Hepatic stellate cell (primary cell): Measurements from ENCODE around the gene ANKRD36.
"Not testable (repeated sequence)": the region's sequence is repeated elsewhere in the genome, so short reads cannot be mapped to it uniquely, and the experiment has no call there.

Experiments used
- DNase-seq: peaks from one replicate; pipeline ENCODE4 v3.0.0; 2011; ENCODE audit warnings: low spot score

The ANKRD36 gene

DNA sequence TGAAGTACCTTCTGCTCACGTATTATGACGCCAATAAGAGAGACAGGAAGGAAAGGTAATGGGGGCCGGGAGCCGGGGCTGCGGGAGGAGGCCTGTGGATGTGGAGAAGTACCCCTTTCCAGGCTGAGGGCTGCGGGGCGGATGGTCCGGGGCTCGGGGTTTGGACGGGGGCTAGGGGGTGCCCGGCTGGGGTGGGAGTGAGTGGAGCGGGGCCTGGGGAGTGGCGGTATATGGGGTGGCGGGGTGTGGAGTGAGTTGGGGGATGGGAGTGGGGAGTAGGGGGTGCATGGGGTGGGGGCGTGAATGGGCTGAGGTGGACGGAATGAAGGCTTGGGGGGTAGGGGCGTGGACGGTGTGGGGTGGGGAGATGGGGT, 916 bp downstream of the ANKRD36 start:
- DNase-seq = not testable (repeated sequence)

DNA sequence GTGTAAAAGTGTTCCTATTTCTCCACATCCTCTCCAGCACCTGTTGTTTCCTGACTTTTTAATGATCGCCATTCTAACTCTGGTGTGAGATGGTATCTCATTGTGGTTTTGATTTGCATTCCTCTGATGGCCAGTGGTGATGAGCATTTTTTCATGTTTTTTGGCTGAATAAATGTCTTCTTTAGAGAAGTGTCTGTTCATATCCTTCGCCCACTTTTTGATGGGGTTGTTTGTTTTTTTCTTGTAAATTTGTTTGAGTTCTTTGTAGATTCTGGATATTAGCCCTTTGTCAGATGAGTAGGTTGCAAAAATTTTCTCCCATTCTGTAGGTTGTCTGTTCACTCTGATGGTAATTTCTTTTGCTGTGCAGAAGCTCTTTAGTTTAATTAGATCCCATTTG, 16.1 kb downstream of the ANKRD36 start:
- DNase-seq = not testable (repeated sequence)

DNA sequence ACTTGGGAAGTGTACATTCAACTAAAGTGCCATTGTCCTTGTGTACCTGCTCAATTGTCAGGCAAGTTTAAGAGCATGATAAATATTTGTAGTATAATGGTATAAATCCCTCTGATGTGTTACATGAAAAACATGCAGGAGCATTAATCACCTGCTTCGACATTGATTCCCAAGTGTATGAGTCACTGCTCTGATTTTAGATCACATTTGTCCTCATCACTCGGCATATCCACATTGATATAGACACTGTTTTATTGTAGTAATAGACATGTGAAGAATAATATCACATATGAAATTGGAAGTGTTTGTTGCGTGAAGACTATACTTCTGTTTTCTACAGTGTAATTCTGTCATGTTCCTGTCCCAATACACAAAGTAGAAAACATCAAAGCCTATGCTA, 31.1 kb downstream of the ANKRD36 start:
- DNase-seq = not testable (repeated sequence)

DNA sequence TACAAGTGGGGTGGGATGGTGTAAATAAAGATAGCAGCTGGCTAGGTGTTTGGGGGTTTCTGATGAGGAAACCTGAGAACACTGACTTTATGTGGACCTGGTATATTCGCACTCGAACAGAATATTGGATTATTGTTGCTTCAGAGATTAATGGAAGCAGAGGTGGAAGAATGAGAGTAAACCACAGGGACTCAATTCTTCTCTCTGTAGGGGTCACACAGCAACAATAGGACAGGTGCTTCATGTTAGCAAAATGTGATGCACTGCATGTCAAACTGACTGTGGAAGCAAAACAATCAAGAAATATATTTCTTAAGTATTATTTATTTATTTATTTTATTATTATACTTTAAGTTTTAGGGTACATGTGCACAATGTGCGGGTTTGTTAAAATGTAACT, 53.6 kb downstream of the ANKRD36 start:
- DNase-seq = not testable (repeated sequence)

DNA sequence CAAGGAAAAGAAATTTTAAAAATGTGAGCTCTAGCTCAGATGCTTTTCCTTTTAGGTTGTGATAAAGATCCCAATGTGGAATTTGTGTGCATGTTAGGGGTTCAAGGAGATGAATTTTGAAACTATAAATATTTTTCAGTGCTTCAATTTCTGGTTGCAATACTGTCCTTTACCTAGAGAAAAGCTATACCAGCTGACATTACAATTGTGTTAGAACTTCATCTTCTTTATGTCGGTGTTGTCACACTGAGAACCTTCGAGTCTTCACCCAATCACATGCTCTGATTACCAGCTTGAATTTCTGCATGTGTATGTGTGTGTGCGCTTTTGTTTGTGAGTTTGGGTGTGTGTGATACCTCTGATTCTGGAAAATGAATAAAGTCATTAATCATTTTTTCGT, 55.0 kb downstream of the ANKRD36 start:
- DNase-seq = not testable (repeated sequence)

DNA sequence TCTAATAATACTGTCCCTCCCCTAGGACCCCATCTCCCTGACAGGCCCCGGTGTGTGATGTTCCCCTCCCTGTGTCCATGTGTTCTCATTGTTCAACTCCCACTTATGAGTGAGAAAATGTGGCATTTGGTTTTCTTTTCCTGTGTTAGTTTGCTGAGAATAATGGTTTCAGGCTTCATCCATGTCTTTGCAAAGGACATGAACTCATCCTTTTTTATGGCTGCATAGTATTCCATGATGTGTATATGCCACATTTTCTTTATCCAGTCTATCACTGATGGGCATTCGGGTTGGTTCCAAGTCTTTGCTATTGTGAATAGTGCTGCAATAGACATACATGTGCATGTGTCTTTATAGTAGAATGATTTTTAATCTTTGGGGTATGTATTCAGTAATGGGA, 55.6 kb downstream of the ANKRD36 start:
- DNase-seq = not testable (repeated sequence)

DNA sequence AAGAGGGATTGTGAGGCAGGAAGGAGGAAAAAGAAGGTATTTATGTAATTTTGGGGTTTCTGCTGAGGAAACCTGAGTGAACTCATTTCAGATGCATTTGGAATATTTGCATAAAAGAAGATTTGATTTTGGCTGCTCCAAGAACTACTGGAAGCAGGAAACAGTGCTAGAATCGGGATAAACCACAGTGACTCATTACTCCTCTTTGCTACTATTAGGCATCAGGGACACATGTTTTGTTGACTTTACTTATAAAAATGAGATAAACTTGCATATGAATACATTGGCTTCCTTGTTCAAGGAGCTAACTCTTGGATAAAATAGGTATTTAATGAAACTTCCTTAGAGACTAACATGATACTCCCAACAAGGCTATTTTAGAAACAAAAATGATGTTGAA, 67.4 kb downstream of the ANKRD36 start:
- not testable (repeated sequence) for DNase-seq

DNA sequence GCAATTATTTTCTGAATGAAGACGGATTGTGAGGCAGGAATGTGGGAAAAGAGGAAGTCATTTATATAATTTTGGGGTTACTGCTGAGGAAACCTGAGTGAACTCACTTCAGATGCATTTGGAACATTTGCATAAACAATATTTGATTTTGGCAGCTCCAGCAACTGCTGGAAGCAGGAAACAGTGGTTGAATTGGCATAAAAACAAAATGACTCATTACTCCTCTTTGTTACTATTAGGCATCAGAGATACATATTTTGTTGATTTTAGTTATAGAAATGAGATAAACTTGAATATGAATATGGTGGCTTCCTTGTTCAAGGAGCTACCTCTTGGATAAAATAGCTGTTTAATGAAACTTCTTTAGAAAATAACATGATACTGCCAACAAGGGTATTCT, 82.4 kb downstream of the ANKRD36 start:
- not testable (repeated sequence) for DNase-seq

DNA sequence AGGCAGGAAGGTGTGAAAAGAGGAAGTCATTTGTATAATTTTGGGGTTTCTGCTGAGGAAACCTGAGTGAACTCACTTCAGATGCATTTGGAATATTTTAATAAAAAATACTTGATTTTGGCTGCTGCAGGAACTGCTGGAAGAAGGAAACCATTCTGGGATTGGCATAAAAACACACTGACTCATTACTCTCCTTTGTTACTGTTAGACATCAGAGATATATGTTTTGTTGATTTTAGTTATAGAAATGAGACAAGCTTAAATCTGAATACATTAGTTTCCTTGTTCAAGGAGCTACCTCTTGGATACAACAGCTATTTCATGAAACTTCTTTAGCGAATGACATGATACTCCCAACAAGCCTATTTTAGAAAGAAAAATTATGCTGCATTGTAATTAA, 84.3 kb downstream of the ANKRD36 start:
- not testable (repeated sequence) for DNase-seq

DNA sequence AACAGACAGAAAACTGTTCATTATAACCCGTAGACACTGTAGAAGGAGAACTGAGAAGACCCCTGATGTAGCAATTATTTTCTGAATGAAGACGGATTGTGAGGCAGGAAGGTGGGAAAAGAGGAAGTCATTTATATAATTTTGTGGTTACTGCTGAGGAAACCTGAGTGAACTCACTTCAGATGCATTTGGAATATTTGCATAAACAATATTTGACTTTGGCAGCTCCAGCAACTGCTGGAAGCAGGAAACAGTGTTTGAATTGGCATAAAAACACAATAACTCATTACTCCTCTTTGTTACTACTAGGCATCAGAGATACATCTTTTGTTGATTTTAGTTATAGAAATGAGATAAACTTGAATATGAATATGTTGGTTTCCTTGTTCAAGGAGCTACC, 87.9 kb downstream of the ANKRD36 start:
- DNase-seq = not testable (repeated sequence)

DNA sequence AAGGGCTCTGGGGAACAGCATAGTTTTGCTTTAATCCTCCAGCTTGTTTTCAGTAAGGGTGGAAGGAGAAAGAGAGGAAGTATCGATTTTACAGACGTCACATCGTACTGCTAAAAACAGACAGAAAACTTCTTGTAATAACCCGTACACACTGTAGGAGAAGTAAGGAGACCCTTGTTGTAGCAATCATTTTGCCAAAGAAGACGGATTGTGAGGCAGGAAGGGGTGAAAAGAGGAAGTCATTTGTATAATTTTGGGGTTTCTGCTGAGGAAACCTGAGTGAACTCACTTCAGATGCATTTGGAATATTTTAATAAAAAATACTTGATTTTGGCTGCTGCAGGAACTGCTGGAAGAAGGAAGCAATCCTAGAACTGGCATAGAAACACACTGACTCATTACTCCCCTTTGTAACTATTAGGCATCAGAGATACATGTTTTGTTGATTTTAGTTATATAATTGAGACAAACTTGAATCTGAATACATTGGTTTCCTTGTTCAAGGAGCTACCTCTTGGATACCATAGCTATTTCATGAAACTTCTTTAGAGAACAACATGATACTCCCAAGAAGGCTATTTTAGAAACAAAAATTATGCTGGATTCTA, 89.8 kb downstream of the ANKRD36 start:
- not testable (repeated sequence) for DNase-seq

DNA sequence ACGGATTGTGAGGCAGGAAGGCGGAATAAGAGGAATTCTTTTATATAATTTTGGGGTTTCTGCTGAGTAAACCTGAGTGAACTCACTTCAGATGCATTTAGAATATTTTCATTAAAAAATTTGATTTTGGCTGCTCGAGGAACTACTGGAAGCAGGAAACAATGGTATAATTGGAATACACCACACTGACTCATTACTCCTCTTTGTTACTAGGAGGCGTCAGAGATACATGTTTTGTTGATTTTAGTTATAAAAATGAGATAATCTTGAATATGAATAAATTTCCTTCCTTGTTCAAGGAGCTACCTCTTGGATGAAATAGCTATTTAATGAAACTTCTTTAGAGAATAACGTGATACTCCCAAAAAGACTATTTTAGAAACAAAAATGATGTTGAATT, 97.4 kb downstream of the ANKRD36 start:
- DNase-seq = no peak

DNA sequence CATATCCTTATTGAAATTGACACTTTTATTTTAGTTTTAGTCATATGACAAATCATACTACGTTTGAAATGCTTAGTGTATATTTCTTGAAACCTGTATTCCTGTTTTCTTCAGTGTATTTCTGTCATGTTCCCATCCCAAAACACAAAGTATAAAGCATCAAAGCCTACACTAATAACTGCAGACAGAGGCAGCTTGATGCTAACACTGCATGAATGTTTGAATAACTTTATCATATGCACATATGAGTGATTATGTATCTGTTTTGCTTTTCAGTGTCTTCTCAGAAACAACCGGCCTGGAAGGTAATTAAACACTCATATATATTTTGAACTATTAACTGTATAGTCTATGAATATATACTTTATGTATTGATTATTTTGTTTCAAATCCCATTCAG, 102.1 kb downstream of the ANKRD36 start:
- DNase-seq = not testable (repeated sequence)

DNA sequence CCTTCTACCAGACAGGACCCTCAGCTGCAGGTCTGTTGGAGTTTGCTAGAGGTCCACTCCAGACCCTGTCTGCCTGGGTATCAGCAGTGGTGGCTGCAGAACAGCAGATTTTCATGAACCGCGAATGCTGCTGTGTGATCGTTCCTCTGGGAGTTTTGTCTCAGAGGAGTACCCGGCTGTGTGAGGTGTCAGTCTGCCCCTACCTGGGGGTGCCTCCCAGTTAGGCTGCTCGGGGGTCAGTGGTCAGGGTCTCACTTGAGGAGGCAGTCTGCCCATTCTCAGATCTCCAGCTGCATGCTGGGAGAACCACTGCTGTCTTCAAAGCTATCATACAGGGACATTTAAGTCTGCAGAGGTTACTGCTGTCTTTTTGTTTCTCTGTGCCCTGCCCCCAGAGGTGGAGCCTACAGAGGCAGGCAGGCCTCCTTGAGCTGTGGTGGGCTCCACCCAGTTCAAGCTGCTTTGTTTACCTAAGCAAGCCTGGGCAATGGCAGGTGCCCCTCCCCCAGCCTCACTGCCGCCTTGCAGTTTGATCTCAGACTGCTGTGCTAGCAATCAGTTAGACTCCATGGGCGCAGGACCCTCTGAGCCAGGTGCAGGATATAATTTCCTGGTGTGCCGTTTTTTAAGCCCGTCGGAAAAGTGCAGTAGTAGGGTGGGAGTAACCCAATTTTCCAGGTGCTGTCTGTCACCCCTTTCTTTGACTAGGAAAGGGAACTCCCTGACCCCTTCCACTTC, 118.1 kb downstream of the ANKRD36 start:
- DNase-seq = not testable (repeated sequence)

DNA sequence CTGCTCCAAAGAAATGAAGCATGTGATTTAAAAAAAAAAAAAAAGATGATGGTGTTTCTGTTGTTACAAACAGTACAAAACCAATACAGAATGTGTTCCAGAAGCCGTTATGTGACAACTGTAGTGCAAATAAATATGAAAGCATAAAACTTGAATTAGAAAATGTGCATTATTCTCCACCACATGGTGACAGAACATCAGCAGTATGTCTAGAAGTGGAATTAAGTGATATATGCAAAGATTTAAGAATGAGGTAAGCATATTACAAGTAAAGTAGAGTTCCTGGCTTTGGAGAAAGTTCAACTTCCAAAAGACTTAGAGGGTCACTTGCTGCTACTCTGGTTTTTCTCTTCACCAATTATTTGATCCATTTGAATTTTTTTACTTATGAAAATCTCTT, 120.0 kb downstream of the ANKRD36 start:
- DNase-seq = not testable (repeated sequence)

DNA sequence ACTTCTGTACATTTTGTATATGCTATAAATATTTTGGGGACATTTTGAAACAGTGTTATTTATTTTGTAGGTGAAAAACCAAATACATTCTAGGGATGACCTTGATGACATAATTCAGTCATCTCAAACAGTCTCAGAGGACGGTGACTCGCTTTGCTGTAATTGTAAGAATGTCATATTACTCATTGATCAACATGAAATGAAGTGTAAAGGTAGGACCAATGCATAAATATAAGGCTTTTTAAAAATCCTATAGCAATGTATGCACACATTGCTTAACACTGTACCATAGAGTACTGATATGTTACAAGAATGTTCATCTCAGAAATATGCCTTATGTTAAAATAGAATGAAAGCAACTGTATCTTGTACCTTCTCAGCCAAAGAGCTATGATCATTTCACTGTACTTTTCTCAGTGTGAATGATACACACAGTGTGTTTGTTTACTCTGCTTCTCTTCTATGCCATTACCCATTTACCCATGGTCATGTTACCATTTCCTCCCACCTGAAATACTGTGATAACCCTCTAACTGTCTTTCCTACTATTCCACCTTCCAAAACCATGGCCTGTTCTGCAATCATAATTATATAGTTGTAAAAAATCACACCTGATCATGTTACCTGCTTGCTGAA, 120.8 kb downstream of the ANKRD36 start:
- DNase-seq = not testable (repeated sequence)

DNA sequence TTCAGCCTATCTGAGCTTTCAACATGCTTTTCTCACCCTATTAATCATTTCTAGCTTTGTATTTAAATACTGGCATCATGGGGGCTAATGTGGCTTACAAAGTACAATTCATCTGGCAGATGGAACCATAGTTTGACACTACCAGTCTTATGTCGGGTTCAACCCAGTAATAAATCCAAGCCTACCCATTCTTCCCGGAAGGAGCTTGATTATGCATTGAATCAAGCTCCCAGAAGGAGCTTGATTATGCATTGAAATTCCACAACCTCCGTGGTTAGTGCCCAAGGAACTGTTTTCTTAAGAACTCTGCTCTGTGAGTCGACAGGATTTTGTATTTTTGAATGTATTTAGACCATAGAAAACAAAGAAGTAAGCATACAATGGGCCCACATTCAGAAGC, 148.2 kb downstream of the ANKRD36 start:
- DNase-seq = not testable (repeated sequence)

DNA sequence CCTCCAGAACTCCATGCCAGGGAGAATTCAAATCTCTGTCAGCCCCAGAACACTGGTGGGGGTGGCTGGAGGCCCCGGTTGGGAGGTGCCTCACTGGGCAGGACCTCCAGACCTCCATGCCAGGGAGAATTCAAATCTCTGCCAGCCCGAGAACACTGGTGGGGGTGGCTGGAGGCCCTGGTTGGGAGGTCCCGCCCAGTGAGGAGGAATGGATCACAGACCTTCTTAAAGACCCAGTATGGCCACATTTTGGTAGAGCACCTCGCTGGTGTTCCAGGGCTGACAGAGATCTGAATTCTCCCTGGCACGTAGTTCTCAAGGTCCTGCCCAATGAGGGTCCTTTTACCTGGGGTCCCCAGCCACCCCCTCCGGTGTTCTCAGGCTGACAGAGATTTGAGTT, 153.5 kb downstream of the ANKRD36 start:
- not testable (repeated sequence) for DNase-seq

DNA sequence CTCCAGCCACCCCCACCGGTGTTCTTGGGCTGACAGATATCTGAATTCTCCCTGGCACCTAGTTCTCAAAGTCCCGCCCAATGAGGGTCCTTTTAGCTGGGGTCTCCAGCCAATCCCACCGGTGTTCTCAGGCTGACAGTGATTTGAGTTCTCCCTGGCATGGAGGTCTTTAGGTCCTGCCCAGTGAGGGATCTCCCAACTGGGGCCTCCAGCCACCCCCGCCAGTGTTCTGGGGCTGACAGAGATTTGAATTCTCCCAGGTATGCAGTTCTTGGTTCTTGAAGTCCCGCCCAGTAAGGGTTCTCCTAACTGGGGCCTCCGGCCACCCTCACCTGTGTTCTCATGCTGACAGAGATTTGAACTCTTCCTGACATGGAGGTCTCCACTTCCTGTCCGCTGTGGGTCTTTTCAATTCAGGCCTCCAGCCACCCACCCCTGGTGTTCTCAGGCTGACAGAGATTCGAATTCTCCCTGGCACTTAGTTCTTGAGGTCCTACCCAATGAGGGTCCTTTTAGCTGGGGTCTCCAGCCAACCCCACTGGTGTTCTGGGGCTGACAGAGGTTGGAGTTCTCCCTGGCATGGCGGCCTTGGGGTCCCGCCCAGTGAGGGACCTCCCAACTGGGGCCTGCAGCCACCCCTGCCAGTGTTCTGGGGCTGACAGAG, 154.6 kb downstream of the ANKRD36 start:
- no peak for DNase-seq

DNA sequence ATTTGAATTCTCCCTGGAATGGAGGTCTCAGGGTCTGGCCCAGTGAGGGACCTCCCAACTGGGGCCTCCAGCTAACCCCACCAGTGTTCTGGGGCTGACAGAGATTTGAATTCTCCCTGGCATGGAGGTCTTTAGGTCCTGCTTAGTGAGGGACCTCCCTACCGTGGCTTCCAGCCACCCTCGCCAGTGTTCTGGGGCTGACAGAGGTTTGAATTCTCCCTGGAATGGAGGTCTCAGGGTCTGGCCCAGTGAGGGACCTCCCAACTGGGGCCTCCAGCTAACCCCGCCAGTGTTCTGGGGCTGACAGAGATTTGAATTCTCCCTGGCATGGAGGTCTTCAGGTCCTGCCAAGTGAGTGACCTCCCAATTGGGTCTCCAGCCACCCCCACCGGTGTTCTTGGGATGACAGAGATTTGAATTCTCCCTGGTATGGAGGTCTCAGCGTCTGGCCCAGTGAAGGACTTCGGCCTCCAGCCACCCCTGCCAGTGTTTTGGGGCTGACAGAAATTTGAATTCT, 155.2 kb downstream of the ANKRD36 start:
- DNase-seq = not testable (repeated sequence)

DNA sequence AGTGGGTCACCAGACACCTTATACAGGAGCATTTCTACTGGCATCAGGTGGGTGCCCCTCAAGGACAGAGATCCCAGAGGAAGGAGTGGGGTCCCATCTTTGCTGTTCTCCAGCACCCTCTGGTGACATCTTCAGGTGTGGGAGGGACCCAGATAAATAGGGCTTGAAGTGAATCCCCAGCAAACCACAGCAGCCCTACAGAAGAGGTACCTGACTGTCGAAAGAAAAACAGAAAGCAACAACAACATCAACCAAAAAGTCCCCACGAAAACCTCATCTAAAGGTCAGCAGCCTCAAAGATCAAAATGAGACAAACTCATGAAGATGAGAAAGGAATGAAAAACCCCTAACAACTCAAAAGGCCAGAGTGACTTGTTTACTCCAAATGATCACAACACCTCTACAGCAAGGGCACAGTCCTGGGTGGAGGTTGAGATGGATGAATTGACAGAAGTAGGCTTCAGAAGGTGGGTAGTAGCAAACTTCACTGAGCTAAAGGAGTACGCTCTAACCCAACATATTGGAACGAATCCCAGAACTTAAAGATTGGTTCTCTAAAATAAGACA, 163.4 kb downstream of the ANKRD36 start:
- not testable (repeated sequence) for DNase-seq

DNA sequence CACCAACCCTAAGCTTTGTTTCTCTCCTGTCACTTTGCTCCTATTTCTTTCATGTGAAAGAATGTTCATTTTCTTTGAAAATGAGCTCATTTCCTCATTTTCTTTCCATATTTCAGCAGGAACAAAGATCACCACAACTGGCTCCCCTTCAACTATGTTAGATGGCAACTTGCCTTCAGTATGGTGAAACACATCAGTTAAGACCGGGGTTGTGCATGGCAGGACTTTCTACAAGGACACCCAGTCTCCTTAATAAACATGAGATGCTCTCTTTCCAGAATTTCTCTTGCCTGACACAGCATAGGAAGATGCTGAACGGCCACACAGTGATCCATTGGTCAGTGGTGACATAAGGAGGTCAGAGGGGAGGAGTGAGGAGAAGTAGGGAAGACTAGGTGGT, 172.2 kb downstream of the ANKRD36 start:
- not testable (repeated sequence) for DNase-seq
